ENCODE data around the gene ERCC6. TPM values are rescaled to one million over a fixed set of nuclear protein-coding genes. Genes with fewer than 3 reads are reported as not detected.

The ERCC6 gene
- total and polyA plus RNA-seq, 2 donors (not counting 1 experiment from before 2014, with no cell fraction given) = 6.9 to 12.6 TPM

GRCh38 chr10:49498425-49498824, 40.5 kb downstream of the ERCC6 start:
- Histone ChIP-seq H3K4me1 (ENCODE audit: control insufficient read depth, extremely low read depth, insufficient read depth, low read length) (no peaks in the 10 kb centered on the region), H3K36me3 (ENCODE audit: control insufficient read depth, insufficient read depth, low read length) (no peaks in the 10 kb centered on the region), H3K27ac (ENCODE audit: insufficient read depth, low read length) (no peak overlapping the region), H3K79me2 (ENCODE audit: control insufficient read depth, insufficient read depth, low read length) (no peaks in the 10 kb centered on the region), H3K9me3 (ENCODE audit: control insufficient read depth, insufficient read depth, low read depth, low read length) (no peaks in the 10 kb centered on the region), H2AFZ (ENCODE audit: low read length) (no peak overlapping the region), H4K20me1 (ENCODE audit: control insufficient read depth, extremely low read depth, insufficient read depth, low read length) (no peaks in the 10 kb centered on the region), H3K4me2 (ENCODE audit: extremely low read depth, insufficient read depth, low read length) (no peak overlapping the region), H3K9ac (ENCODE audit: insufficient read depth, low read length) (no peak overlapping the region), H3K27me3 (ENCODE audit: control insufficient read depth, insufficient read depth, low read length) (no peaks in the 10 kb centered on the region), H3K4me3 (replicated peaks in 1 of 4; ENCODE audit: control extremely low read depth in 1 of 4, insufficient read depth in 1 of 4, low read depth in 3 of 4, low read length in 4 of 4) (no peak overlapping the region)
- no peak for DNase-seq (ENCODE audit: low read depth in 2 of 2)
- TF ChIP-seq, protein P1, sequence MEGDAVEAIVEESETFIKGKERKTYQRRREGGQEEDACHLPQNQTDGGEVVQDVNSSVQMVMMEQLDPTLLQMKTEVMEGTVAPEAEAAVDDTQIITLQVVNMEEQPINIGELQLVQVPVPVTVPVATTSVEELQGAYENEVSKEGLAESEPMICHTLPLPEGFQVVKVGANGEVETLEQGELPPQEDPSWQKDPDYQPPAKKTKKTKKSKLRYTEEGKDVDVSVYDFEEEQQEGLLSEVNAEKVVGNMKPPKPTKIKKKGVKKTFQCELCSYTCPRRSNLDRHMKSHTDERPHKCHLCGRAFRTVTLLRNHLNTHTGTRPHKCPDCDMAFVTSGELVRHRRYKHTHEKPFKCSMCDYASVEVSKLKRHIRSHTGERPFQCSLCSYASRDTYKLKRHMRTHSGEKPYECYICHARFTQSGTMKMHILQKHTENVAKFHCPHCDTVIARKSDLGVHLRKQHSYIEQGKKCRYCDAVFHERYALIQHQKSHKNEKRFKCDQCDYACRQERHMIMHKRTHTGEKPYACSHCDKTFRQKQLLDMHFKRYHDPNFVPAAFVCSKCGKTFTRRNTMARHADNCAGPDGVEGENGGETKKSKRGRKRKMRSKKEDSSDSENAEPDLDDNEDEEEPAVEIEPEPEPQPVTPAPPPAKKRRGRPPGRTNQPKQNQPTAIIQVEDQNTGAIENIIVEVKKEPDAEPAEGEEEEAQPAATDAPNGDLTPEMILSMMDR (conservative IDR thresholded peaks at IDR 0.05 in 1 of 2, IDR thresholded peaks at IDR 0.05 in 1 of 2; ENCODE audit: low read depth in 1 of 2, low read length in 2 of 2) = no peak
- no peak for TF ChIP-seq EZH2 (IDR thresholded peaks at IDR 0.05; ENCODE audit: low read length, missing control alignments)

DNA sequence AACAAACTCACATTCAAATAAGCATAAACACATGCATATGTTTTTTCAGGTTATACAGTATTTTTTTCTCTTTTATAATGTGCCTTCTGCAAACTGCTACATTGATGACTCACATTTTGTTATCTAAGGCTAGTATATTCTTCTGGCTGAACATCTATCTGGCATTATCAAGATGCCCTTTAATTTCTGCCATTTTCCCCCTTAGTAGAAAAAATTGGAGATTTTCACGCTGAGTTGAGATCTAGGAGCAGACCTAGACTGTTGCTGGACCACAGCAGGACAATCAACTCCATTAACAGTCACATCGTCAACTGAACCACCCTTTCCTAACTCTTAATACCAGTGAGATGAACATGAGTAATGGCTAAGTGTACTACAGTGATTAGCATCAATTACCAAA, 41.6 kb downstream of the ERCC6 start:
- DNase-seq (ENCODE audit: low read depth in 2 of 2) = no peak
- no peaks in the 10 kb centered on the region for H3K79me2 ChIP-seq (ENCODE audit: control insufficient read depth, insufficient read depth, low read length)

DNA sequence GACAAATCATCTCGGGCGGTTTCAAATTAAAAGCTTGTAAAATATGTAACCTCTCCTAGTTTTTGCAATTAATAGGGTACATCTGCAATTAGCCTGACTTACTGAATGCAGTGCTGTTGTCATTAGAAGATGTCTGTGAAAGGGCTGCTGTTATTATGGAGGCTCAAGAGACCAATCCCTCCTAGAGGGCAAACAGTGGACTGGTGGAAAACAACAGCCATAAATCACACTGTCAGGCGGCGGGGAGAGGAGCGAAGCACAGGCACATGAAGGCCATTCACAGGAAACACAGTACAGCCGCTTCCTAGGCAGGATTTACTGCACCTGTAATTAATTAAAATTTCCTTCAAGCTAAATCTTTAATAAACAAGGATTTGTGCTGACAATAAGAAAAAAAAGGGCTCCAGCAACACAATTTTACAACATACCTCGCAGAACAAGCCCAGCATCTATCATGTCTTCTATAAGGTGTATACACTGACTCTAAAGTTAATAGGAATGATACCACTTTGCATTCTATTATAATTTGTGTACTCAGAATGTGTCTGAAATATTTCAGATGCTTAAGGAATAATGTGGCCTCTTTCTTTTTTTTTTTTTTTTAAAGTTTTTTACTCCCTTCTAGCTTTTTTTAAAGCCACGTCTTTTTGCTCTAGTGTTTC, 50.7 kb downstream of the ERCC6 start:
- no peak for DNase-seq (ENCODE audit: low read depth in 2 of 2)
- TF ChIP-seq, protein P1 (conservative IDR thresholded peaks at IDR 0.05 in 1 of 2, IDR thresholded peaks at IDR 0.05 in 1 of 2; ENCODE audit: low read depth in 1 of 2, low read length in 2 of 2) = no peak
- TF ChIP-seq EZH2 (IDR thresholded peaks at IDR 0.05; ENCODE audit: low read length, missing control alignments) = no peak
- no peaks in the 10 kb centered on the region for H3K27me3 ChIP-seq (ENCODE audit: control insufficient read depth, insufficient read depth, low read length)
- no peak overlapping the region for H3K4me3 ChIP-seq (replicated peaks in 1 of 4; ENCODE audit: control extremely low read depth in 1 of 4, insufficient read depth in 1 of 4, low read depth in 3 of 4, low read length in 4 of 4)
- H3K4me2 ChIP-seq (ENCODE audit: extremely low read depth, insufficient read depth, low read length) = no peak overlapping the region
- H4K20me1 ChIP-seq (ENCODE audit: control insufficient read depth, extremely low read depth, insufficient read depth, low read length) = no peaks in the 10 kb centered on the region
- no peak overlapping the region for H3K27ac ChIP-seq (ENCODE audit: insufficient read depth, low read length)
- no peaks in the 10 kb centered on the region for H3K9me3 ChIP-seq (ENCODE audit: control insufficient read depth, insufficient read depth, low read depth, low read length)
- no peaks in the 10 kb centered on the region for H3K79me2 ChIP-seq (ENCODE audit: control insufficient read depth, insufficient read depth, low read length)
- no peak overlapping the region for H2AFZ ChIP-seq (ENCODE audit: low read length)
- no peaks in the 10 kb centered on the region for H3K4me1 ChIP-seq (ENCODE audit: control insufficient read depth, extremely low read depth, insufficient read depth, low read length)
- no peak overlapping the region for H3K9ac ChIP-seq (ENCODE audit: insufficient read depth, low read length)
- no peaks in the 10 kb centered on the region for H3K36me3 ChIP-seq (ENCODE audit: control insufficient read depth, insufficient read depth, low read length)

More for the DNA sequence above, 41.6 kb downstream of the ERCC6 start:
- no peaks in the 10 kb centered on the region for H3K36me3 ChIP-seq (ENCODE audit: control insufficient read depth, insufficient read depth, low read length)
- no peaks in the 10 kb centered on the region for H3K4me1 ChIP-seq (ENCODE audit: control insufficient read depth, extremely low read depth, insufficient read depth, low read length)
- H2AFZ ChIP-seq (ENCODE audit: low read length) = no peak overlapping the region
- no peaks in the 10 kb centered on the region for H4K20me1 ChIP-seq (ENCODE audit: control insufficient read depth, extremely low read depth, insufficient read depth, low read length)
- no peak overlapping the region for H3K9ac ChIP-seq (ENCODE audit: insufficient read depth, low read length)
- no peak overlapping the region for H3K4me3 ChIP-seq (replicated peaks in 1 of 4; ENCODE audit: control extremely low read depth in 1 of 4, insufficient read depth in 1 of 4, low read depth in 3 of 4, low read length in 4 of 4)
- TF ChIP-seq, protein P1 (conservative IDR thresholded peaks at IDR 0.05 in 1 of 2, IDR thresholded peaks at IDR 0.05 in 1 of 2; ENCODE audit: low read depth in 1 of 2, low read length in 2 of 2) = no peak
- no peak for TF ChIP-seq EZH2 (IDR thresholded peaks at IDR 0.05; ENCODE audit: low read length, missing control alignments)
- no peaks in the 10 kb centered on the region for H3K9me3 ChIP-seq (ENCODE audit: control insufficient read depth, insufficient read depth, low read depth, low read length)
- H3K27me3 ChIP-seq (ENCODE audit: control insufficient read depth, insufficient read depth, low read length) = no peaks in the 10 kb centered on the region
- no peak overlapping the region for H3K27ac ChIP-seq (ENCODE audit: insufficient read depth, low read length)
- H3K4me2 ChIP-seq (ENCODE audit: extremely low read depth, insufficient read depth, low read length) = no peak overlapping the region
